ENCODE measurements around the gene IL1RAPL1. TPM values are rescaled to one million over a fixed set of nuclear protein-coding genes. Genes with fewer than 3 reads are reported as not detected.
"Not testable (repeated sequence)": the region's sequence is repeated elsewhere in the genome, so short reads cannot be mapped to it uniquely, and the experiment has no call there.

Gene IL1RAPL1
- total RNA-seq, 1 experiment from 2014 or later = not detected

- DNase-seq = no peak
- no peaks in the 10 kb centered on the region for H4K20me1 ChIP-seq (ENCODE audit: insufficient read depth, low read depth, low read length)
- no peak overlapping the region for H2AFZ ChIP-seq (ENCODE audit: low read length)
- no peak overlapping the region for H3K27ac ChIP-seq (ENCODE audit: low read length)
- no peak overlapping the region for H3K9ac ChIP-seq (ENCODE audit: low read length)
- H3K27me3 ChIP-seq (ENCODE audit: low read length) = no peaks in the 10 kb centered on the region
- H3K36me3 ChIP-seq (ENCODE audit: insufficient read depth, low read length) = no peaks in the 10 kb centered on the region
- no peaks in the 10 kb centered on the region for H3K79me2 ChIP-seq (ENCODE audit: low read length)
- no peaks in the 10 kb centered on the region for H3K4me1 ChIP-seq (ENCODE audit: low read length)
- no peak overlapping the region for H3K4me3 ChIP-seq (ENCODE audit: low read length)
- H3K4me2 ChIP-seq (ENCODE audit: low read depth, low read length, poor library complexity, severe bottlenecking) = no peak overlapping the region
- peaks cover 20% of the 10 kb centered on the region for H3K9me3 ChIP-seq (ENCODE audit: low read length)
- H3K9me2 ChIP-seq (replicated peaks; ENCODE audit: insufficient read depth, low read length) = no peaks in the 10 kb centered on the region
Measured at GRCh38 chrX:28752330-28752729, 165.1 kb downstream of the IL1RAPL1 start.

- H3K4me3 ChIP-seq (ENCODE audit: low read length) = no peak overlapping the region
- H3K9ac ChIP-seq (ENCODE audit: low read length) = no peak overlapping the region
- no peaks in the 10 kb centered on the region for H3K79me2 ChIP-seq (ENCODE audit: low read length)
- H3K4me1 ChIP-seq (ENCODE audit: low read length) = no peaks in the 10 kb centered on the region
- H3K4me2 ChIP-seq (ENCODE audit: low read depth, low read length, poor library complexity, severe bottlenecking) = no peak overlapping the region
- H4K20me1 ChIP-seq (ENCODE audit: insufficient read depth, low read depth, low read length) = no peaks in the 10 kb centered on the region
- H3K27me3 ChIP-seq (ENCODE audit: low read length) = no peaks in the 10 kb centered on the region
- H2AFZ ChIP-seq (ENCODE audit: low read length) = no peak overlapping the region
- H3K27ac ChIP-seq (ENCODE audit: low read length) = no peak overlapping the region
- H3K9me3 ChIP-seq (ENCODE audit: low read length) = peaks cover 27% of the 10 kb centered on the region
- DNase-seq = no peak
- no peaks in the 10 kb centered on the region for H3K9me2 ChIP-seq (replicated peaks; ENCODE audit: insufficient read depth, low read length)
- no peaks in the 10 kb centered on the region for H3K36me3 ChIP-seq (ENCODE audit: insufficient read depth, low read length)
Measured at GRCh38 chrX:28756175-28756574, 168.9 kb downstream of the IL1RAPL1 start.

GRCh38 chrX:28756647-28757046, 169.4 kb downstream of the IL1RAPL1 start:
- DNase-seq = no peak
- Histone ChIP-seq H3K9ac (ENCODE audit: low read length) (no peak overlapping the region), H3K4me2 (ENCODE audit: low read depth, low read length, poor library complexity, severe bottlenecking) (no peak overlapping the region), H3K79me2 (ENCODE audit: low read length) (no peaks in the 10 kb centered on the region), H4K20me1 (ENCODE audit: insufficient read depth, low read depth, low read length) (no peaks in the 10 kb centered on the region), H3K27me3 (ENCODE audit: low read length) (no peaks in the 10 kb centered on the region), H3K9me3 (ENCODE audit: low read length) (peaks cover 26% of the 10 kb centered on the region), H3K9me2 (replicated peaks; ENCODE audit: insufficient read depth, low read length) (no peaks in the 10 kb centered on the region), H3K27ac (ENCODE audit: low read length) (no peak overlapping the region), H3K36me3 (ENCODE audit: insufficient read depth, low read length) (no peaks in the 10 kb centered on the region), H2AFZ (ENCODE audit: low read length) (no peak overlapping the region), H3K4me1 (ENCODE audit: low read length) (no peaks in the 10 kb centered on the region), H3K4me3 (ENCODE audit: low read length) (no peak overlapping the region)

- DNase-seq = no peak
- no peak overlapping the region for H3K4me3 ChIP-seq (ENCODE audit: low read length)
- no peaks in the 10 kb centered on the region for H3K27me3 ChIP-seq (ENCODE audit: low read length)
- H3K79me2 ChIP-seq (ENCODE audit: low read length) = no peaks in the 10 kb centered on the region
- no peak overlapping the region for H3K9ac ChIP-seq (ENCODE audit: low read length)
- H3K27ac ChIP-seq (ENCODE audit: low read length) = no peak overlapping the region
- no peaks in the 10 kb centered on the region for H4K20me1 ChIP-seq (ENCODE audit: insufficient read depth, low read depth, low read length)
- no peaks in the 10 kb centered on the region for H3K4me1 ChIP-seq (ENCODE audit: low read length)
- H2AFZ ChIP-seq (ENCODE audit: low read length) = no peak overlapping the region
- H3K36me3 ChIP-seq (ENCODE audit: insufficient read depth, low read length) = no peaks in the 10 kb centered on the region
- H3K9me2 ChIP-seq (replicated peaks; ENCODE audit: insufficient read depth, low read length) = no peaks in the 10 kb centered on the region
- H3K9me3 ChIP-seq (ENCODE audit: low read length) = peaks cover 26% of the 10 kb centered on the region
- H3K4me2 ChIP-seq (ENCODE audit: low read depth, low read length, poor library complexity, severe bottlenecking) = no peak overlapping the region
Measured at GRCh38 chrX:28757290-28757689, 170.0 kb downstream of the IL1RAPL1 start.

- H2AFZ ChIP-seq (ENCODE audit: low read length); DNase-seq; H3K9me2 ChIP-seq (replicated peaks; ENCODE audit: insufficient read depth, low read length); H3K4me1 ChIP-seq (ENCODE audit: low read length); H3K36me3 ChIP-seq (ENCODE audit: insufficient read depth, low read length); H3K27me3 ChIP-seq (ENCODE audit: low read length); H4K20me1 ChIP-seq (ENCODE audit: insufficient read depth, low read depth, low read length); H3K4me3 ChIP-seq (ENCODE audit: low read length); H3K79me2 ChIP-seq (ENCODE audit: low read length); H3K9ac ChIP-seq (ENCODE audit: low read length); H3K4me2 ChIP-seq (ENCODE audit: low read depth, low read length, poor library complexity, severe bottlenecking); H3K27ac ChIP-seq (ENCODE audit: low read length): not testable (repeated sequence)
- peaks cover 26% of the 10 kb centered on the region for H3K9me3 ChIP-seq (ENCODE audit: low read length)
Measured at GRCh38 chrX:28766561-28766960, 179.3 kb downstream of the IL1RAPL1 start.

- no peaks in the 10 kb centered on the region for H3K36me3 ChIP-seq (ENCODE audit: insufficient read depth, low read length)
- H3K4me2 ChIP-seq (ENCODE audit: low read depth, low read length, poor library complexity, severe bottlenecking) = no peak overlapping the region
- H3K9me3 ChIP-seq (ENCODE audit: low read length) = peaks cover 53% of the 10 kb centered on the region
- H4K20me1 ChIP-seq (ENCODE audit: insufficient read depth, low read depth, low read length) = no peaks in the 10 kb centered on the region
- H2AFZ ChIP-seq (ENCODE audit: low read length) = no peak overlapping the region
- H3K27me3 ChIP-seq (ENCODE audit: low read length) = no peaks in the 10 kb centered on the region
- H3K4me1 ChIP-seq (ENCODE audit: low read length) = no peaks in the 10 kb centered on the region
- H3K9ac ChIP-seq (ENCODE audit: low read length) = no peak overlapping the region
- H3K27ac ChIP-seq (ENCODE audit: low read length) = no peak overlapping the region
- DNase-seq = no peak
- no peak overlapping the region for H3K4me3 ChIP-seq (ENCODE audit: low read length)
- H3K79me2 ChIP-seq (ENCODE audit: low read length) = no peaks in the 10 kb centered on the region
- no peaks in the 10 kb centered on the region for H3K9me2 ChIP-seq (replicated peaks; ENCODE audit: insufficient read depth, low read length)
Measured at GRCh38 chrX:28773807-28774206, 186.6 kb downstream of the IL1RAPL1 start.

GRCh38 chrX:28787206-28787605, 200.0 kb downstream of the IL1RAPL1 start:
- H3K36me3 ChIP-seq (ENCODE audit: insufficient read depth, low read length) = no peaks in the 10 kb centered on the region
- H3K27ac ChIP-seq (ENCODE audit: low read length) = no peak overlapping the region
- no peaks in the 10 kb centered on the region for H3K9me2 ChIP-seq (replicated peaks; ENCODE audit: insufficient read depth, low read length)
- no peak overlapping the region for H3K9ac ChIP-seq (ENCODE audit: low read length)
- no peak for DNase-seq
- H4K20me1 ChIP-seq (ENCODE audit: insufficient read depth, low read depth, low read length) = no peaks in the 10 kb centered on the region
- peaks cover 43% of the 10 kb centered on the region for H3K9me3 ChIP-seq (ENCODE audit: low read length)
- H2AFZ ChIP-seq (ENCODE audit: low read length) = no peak overlapping the region
- H3K4me1 ChIP-seq (ENCODE audit: low read length) = no peaks in the 10 kb centered on the region
- H3K4me3 ChIP-seq (ENCODE audit: low read length) = no peak overlapping the region
- no peaks in the 10 kb centered on the region for H3K79me2 ChIP-seq (ENCODE audit: low read length)
- H3K27me3 ChIP-seq (ENCODE audit: low read length) = no peaks in the 10 kb centered on the region
- H3K4me2 ChIP-seq (ENCODE audit: low read depth, low read length, poor library complexity, severe bottlenecking) = no peak overlapping the region

- not testable (repeated sequence) for H3K27ac ChIP-seq (ENCODE audit: low read length); H3K27me3 ChIP-seq (ENCODE audit: low read length); H3K79me2 ChIP-seq (ENCODE audit: low read length); H3K36me3 ChIP-seq (ENCODE audit: insufficient read depth, low read length); H3K4me3 ChIP-seq (ENCODE audit: low read length); H3K4me1 ChIP-seq (ENCODE audit: low read length); H4K20me1 ChIP-seq (ENCODE audit: insufficient read depth, low read depth, low read length); H3K9me2 ChIP-seq (replicated peaks; ENCODE audit: insufficient read depth, low read length); H3K4me2 ChIP-seq (ENCODE audit: low read depth, low read length, poor library complexity, severe bottlenecking); DNase-seq; H2AFZ ChIP-seq (ENCODE audit: low read length); H3K9ac ChIP-seq (ENCODE audit: low read length)
- H3K9me3 ChIP-seq (ENCODE audit: low read length) = peaks cover 30% of the 10 kb centered on the region
Measured at GRCh38 chrX:28800671-28801070, 213.4 kb downstream of the IL1RAPL1 start.

- Histone ChIP-seq H3K4me3 (ENCODE audit: low read length) (no peak overlapping the region), H3K27me3 (ENCODE audit: low read length) (no peaks in the 10 kb centered on the region), H3K9me3 (ENCODE audit: low read length) (peaks cover 36% of the 10 kb centered on the region), H3K9ac (ENCODE audit: low read length) (no peak overlapping the region), H3K4me2 (ENCODE audit: low read depth, low read length, poor library complexity, severe bottlenecking) (no peak overlapping the region), H3K9me2 (replicated peaks; ENCODE audit: insufficient read depth, low read length) (no peaks in the 10 kb centered on the region), H3K4me1 (ENCODE audit: low read length) (no peaks in the 10 kb centered on the region), H2AFZ (ENCODE audit: low read length) (no peak overlapping the region), H3K79me2 (ENCODE audit: low read length) (no peaks in the 10 kb centered on the region), H3K27ac (ENCODE audit: low read length) (no peak overlapping the region), H3K36me3 (ENCODE audit: insufficient read depth, low read length) (no peaks in the 10 kb centered on the region), H4K20me1 (ENCODE audit: insufficient read depth, low read depth, low read length) (no peaks in the 10 kb centered on the region)
- no peak for DNase-seq
Measured at GRCh38 chrX:28802625-28803024, 215.4 kb downstream of the IL1RAPL1 start.

Data from Karpas-422 (cell line).